Keratinocyte (primary cell): ENCODE data around the gene TFAP2E. TPM values are rescaled to one million over a fixed set of nuclear protein-coding genes. Genes with fewer than 3 reads are reported as not detected.

ENCODE experiments used
- DNase-seq: peaks from one replicate; pipeline ENCODE4 v3.0.0-alpha.2; 2011; ENCODE audit warnings: low read depth, missing footprints, low spot score
- FAIRE-seq: peaks from 2 replicates; lab custom pipeline; 2011; peaks lifted over from hg19 to GRCh38; lab: Jason Lieb, UNC
- H2AFZ ChIP-seq: 2 replicates; pipeline ENCODE4 v1.6.0; 2012; ENCODE audit warnings: low read length, control low read depth, inconsistent platforms; ENCODE audit not compliant: control insufficient read depth
- H3K27ac ChIP-seq: 2 replicates; pipeline ENCODE4 v1.5.1; 2011; ENCODE audit warnings: low read length; ENCODE audit not compliant: control insufficient read depth, insufficient read depth
- H3K27me3 ChIP-seq: 3 replicates; pipeline ENCODE4 v1.6.0; 2011; ENCODE audit warnings: low read length; ENCODE audit not compliant: control insufficient read depth, insufficient read depth; ENCODE audit errors: extremely low read depth
- H3K36me3 ChIP-seq, 2 experiments: 2 replicates in 1 of 2; 3 replicates in 1 of 2; pipeline ENCODE4 v1.5.1; 2011; ENCODE audit warnings: low read length in 2 of 2, mild to moderate bottlenecking in 1 of 2; ENCODE audit not compliant: control insufficient read depth in 2 of 2, insufficient read depth in 2 of 2; ENCODE audit errors: extremely low read depth in 1 of 2
- H3K4me1 ChIP-seq: 3 replicates; pipeline ENCODE4 v1.5.1; 2011; ENCODE audit warnings: low read length; ENCODE audit not compliant: control insufficient read depth, insufficient read depth; ENCODE audit errors: extremely low read depth
- H3K4me2 ChIP-seq: 3 replicates; pipeline ENCODE4 v1.6.0; 2011; ENCODE audit warnings: low read depth, low read length; ENCODE audit not compliant: control insufficient read depth, insufficient read depth; ENCODE audit errors: extremely low read depth
- H3K4me3 ChIP-seq, 3 experiments: fragments of 200-600 bp in 1 of 3; sonication (generic) in 1 of 3; 2 replicates in 2 of 3; 3 replicates in 1 of 3; pipeline ENCODE4 v1.5.1; 2011 to 2016; ENCODE audit warnings: low read length in 3 of 3, mild to moderate bottlenecking in 3 of 3, control low read depth in 2 of 3, inconsistent platforms in 1 of 3, low read depth in 1 of 3, mixed read lengths in 1 of 3, mixed run types in 1 of 3, moderate library complexity in 1 of 3; ENCODE audit not compliant: control insufficient read depth in 2 of 3, insufficient read depth in 2 of 3; ENCODE audit errors: extremely low read depth in 1 of 3
- H3K79me2 ChIP-seq: 2 replicates; pipeline ENCODE4 v1.6.0; 2012; ENCODE audit warnings: low read length; ENCODE audit not compliant: control insufficient read depth, insufficient read depth
- H3K9ac ChIP-seq: 3 replicates; pipeline ENCODE4 v1.6.0; 2011; ENCODE audit warnings: low read length; ENCODE audit not compliant: control insufficient read depth, insufficient read depth; ENCODE audit errors: extremely low read depth
- H3K9me1 ChIP-seq: 3 replicates; pipeline ENCODE4 v1.6.0; 2011; ENCODE audit warnings: low read length; ENCODE audit not compliant: control insufficient read depth, insufficient read depth; ENCODE audit errors: extremely low read depth
- H3K9me3 ChIP-seq: 2 replicates; pipeline ENCODE4 v1.5.1; 2012; ENCODE audit warnings: low read depth, low read length; ENCODE audit not compliant: control insufficient read depth
- H4K20me1 ChIP-seq: 3 replicates; pipeline ENCODE4 v1.6.0; 2011; ENCODE audit warnings: low read length; ENCODE audit not compliant: control insufficient read depth, insufficient read depth; ENCODE audit errors: extremely low read depth
- EZH2 ChIP-seq: IDR thresholded peaks from one replicate; pipeline ENCODE4 v1.6.1; 2012; ENCODE audit warnings: inconsistent platforms, mild to moderate bottlenecking, low read length, moderate library complexity
- dilution Hi-C: fragments of 300-500 bp; cut with MboI; formaldehyde crosslinking; loops from one replicate; pipeline ENCODE4 v1.7.0; 2020; ENCODE audit warnings: low sequenced_read_pairs; ENCODE audit not compliant: extremely low pct_ligation_motif_present
- polyA plus RNA-seq, 5 experiments: library from polyadenylated mRNA; depleted of rRNA in 3 of 5; stranded (reverse) in 3 of 5; stranded (forward) in 1 of 5; unstranded in 1 of 5; fragments of >200 nt; gene quantifications; 1 replicate in 1 of 5; 2 replicates in 3 of 5; 3 replicates in 1 of 5; pipeline versions ENCODE4 v1.2.1 to v1.2.3, GENCODE V29; 2011 to 2012; ENCODE audit warnings: missing spikeins in 2 of 5, low read depth in 1 of 5, low replicate concordance in 1 of 5
- TF ChIP-seq, protein P1 (sequence below), 3 experiments: IDR thresholded peaks in 1 of 3; conservative IDR thresholded peaks in 1 of 3; optimal IDR thresholded peaks in 1 of 3; 2 replicates in 2 of 3; 3 replicates in 1 of 3; pipeline versions ENCODE3 to v1.5.1; 2011; ENCODE audit warnings: low read length in 3 of 3, mild to moderate bottlenecking in 3 of 3, moderate library complexity in 2 of 3, control low read depth in 1 of 3, inconsistent platforms in 1 of 3; ENCODE audit not compliant: insufficient read depth in 2 of 3; ENCODE audit errors: extremely low read depth in 1 of 3

Gene TFAP2E
- polyA plus RNA-seq, 1 donor (not counting 4 experiments of a cell fraction or from before 2014, with no cell fraction given): 0.26 TPM

DNA sequence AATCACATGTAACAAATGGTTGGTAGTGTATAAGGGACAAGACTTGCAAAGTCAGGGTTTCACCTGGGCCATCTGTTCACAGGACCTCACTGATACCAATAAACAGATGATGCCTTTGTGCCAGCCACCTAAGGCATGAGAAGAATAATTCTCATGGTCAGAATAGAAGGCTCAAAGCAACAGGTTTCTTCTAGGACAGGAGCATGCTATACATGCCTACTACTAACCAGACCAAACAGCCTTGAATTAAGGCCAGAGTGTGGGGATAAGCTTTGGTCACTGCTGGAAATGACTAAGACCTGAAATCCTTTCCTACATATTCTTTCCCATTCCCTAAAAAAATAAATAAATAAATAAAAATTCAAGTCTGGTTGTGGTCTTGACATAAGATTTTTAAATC lies 50.7 kb downstream of the TFAP2E start:
- Histone ChIP-seq H3K9me3 (no peaks in the 10 kb centered on the region), H3K4me2 (no peak overlapping the region), H3K9ac (no peak overlapping the region), H3K4me1 (peaks cover 4% of the 10 kb centered on the region), H3K79me2 (peaks cover 77% of the 10 kb centered on the region), H2AFZ (no peak overlapping the region), H3K27me3 (no peaks in the 10 kb centered on the region), H3K4me3 (no peak overlapping the region), H3K36me3 (peaks cover 7 to 27% of the 10 kb centered on the region in 2 experiments), H3K27ac (no peak overlapping the region), H4K20me1 (peaks cover 3% of the 10 kb centered on the region), H3K9me1 (no peaks in the 10 kb centered on the region)
- peak; percentile 23 for FAIRE-seq
- DNase-seq: no peak
- dilution Hi-C loops: no loop called here
- TF ChIP-seq, protein P1, sequence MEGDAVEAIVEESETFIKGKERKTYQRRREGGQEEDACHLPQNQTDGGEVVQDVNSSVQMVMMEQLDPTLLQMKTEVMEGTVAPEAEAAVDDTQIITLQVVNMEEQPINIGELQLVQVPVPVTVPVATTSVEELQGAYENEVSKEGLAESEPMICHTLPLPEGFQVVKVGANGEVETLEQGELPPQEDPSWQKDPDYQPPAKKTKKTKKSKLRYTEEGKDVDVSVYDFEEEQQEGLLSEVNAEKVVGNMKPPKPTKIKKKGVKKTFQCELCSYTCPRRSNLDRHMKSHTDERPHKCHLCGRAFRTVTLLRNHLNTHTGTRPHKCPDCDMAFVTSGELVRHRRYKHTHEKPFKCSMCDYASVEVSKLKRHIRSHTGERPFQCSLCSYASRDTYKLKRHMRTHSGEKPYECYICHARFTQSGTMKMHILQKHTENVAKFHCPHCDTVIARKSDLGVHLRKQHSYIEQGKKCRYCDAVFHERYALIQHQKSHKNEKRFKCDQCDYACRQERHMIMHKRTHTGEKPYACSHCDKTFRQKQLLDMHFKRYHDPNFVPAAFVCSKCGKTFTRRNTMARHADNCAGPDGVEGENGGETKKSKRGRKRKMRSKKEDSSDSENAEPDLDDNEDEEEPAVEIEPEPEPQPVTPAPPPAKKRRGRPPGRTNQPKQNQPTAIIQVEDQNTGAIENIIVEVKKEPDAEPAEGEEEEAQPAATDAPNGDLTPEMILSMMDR (optimal IDR thresholded peaks at IDR 0.05 in 1 of 3, IDR thresholded peaks at IDR 0.05 in 1 of 3, conservative IDR thresholded peaks at IDR 0.05 in 1 of 3; ENCODE audit: extremely low read depth in 1 of 3, insufficient read depth in 2 of 3, low read length in 3 of 3): no peak
- TF ChIP-seq EZH2: no peak

DNA sequence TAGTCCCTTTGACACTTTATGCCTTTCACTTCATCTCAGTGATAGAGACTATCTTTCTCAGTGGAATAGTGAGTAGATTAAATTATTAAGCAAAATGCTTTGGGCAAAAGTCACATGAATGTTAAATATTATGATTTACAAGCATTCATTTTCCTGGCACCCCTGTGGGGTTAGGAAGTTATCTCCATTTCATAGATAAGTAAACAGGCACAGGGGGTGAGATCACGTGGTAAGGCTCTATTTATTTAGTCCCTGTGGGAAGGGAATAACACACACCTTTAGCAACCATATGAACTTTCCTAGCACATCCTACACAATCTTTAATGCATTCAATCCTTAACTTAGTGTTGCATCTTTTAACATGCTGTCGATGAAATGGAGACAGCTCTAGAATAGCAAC lies 55.9 kb downstream of the TFAP2E start:
- Histone ChIP-seq H3K4me3 (no peak overlapping the region), H3K79me2 (peaks cover 70% of the 10 kb centered on the region), H3K9me1 (no peaks in the 10 kb centered on the region), H3K9me3 (no peaks in the 10 kb centered on the region), H3K4me2 (no peak overlapping the region), H3K27ac (no peak overlapping the region), H3K4me1 (no peaks in the 10 kb centered on the region), H4K20me1 (peaks cover 7% of the 10 kb centered on the region), H2AFZ (no peak overlapping the region), H3K9ac (no peak overlapping the region), H3K36me3 (peaks cover 18 to 23% of the 10 kb centered on the region in 2 experiments), H3K27me3 (no peaks in the 10 kb centered on the region)
- DNase-seq (no peak), FAIRE-seq (peak; percentile 5)
- dilution Hi-C loops: no loop called here
- no peak for TF ChIP-seq EZH2
- TF ChIP-seq, protein P1 (optimal IDR thresholded peaks at IDR 0.05 in 1 of 3, IDR thresholded peaks at IDR 0.05 in 1 of 3, conservative IDR thresholded peaks at IDR 0.05 in 1 of 3; ENCODE audit: extremely low read depth in 1 of 3, insufficient read depth in 2 of 3, low read length in 3 of 3): no peak
